ENCODE measurements around the gene C10orf143. TPM values are rescaled to one million over a fixed set of nuclear protein-coding genes. Genes with fewer than 3 reads are reported as not detected.
A peak's percentile ranks its signal among the peaks of the same experiment; 100 is the strongest.

C10orf143 gene
- total RNA-seq: 10 to 100 TPM in 1 of 3 donors, 1 to 10 TPM in 2; 2.3 to 10.4 (median 4.2) TPM
- long read RNA-seq, donor 1, partial matches to known transcripts: 4 of 9 reads
- long read RNA-seq, donor 1, other reads (novel, unspliced or antisense): 3 of 9 reads
- long read RNA-seq, donor 2: 0 reads

- Histone ChIP-seq H3K9me3 (no peaks in the 10 kb centered on the region), H3K4me1 (ENCODE audit: low read depth) (peaks cover 8% of the 10 kb centered on the region), H3K36me3 (ENCODE audit: low read depth) (no peaks in the 10 kb centered on the region), H3K4me3 (peak within 1 kb of the TSS; percentile 72)
- intact Hi-C loops (cut with DNase I, micrococcal nuclease): no loop called here
- peak; percentile 98 to 99 (median 99) for DNase-seq
- peak; percentile 93 for ATAC-seq
- TF ChIP-seq CTCF (IDR thresholded peaks at IDR 0.05): no peak
These were observed at the start of gene C10orf143 for GRCh38 chr10:130110246-130111112. Gene C10orf143, minus strand, starts transcription at chr10:130110830. Its CDS starts 58 bp downstream, at chr10:130110772.

DNA sequence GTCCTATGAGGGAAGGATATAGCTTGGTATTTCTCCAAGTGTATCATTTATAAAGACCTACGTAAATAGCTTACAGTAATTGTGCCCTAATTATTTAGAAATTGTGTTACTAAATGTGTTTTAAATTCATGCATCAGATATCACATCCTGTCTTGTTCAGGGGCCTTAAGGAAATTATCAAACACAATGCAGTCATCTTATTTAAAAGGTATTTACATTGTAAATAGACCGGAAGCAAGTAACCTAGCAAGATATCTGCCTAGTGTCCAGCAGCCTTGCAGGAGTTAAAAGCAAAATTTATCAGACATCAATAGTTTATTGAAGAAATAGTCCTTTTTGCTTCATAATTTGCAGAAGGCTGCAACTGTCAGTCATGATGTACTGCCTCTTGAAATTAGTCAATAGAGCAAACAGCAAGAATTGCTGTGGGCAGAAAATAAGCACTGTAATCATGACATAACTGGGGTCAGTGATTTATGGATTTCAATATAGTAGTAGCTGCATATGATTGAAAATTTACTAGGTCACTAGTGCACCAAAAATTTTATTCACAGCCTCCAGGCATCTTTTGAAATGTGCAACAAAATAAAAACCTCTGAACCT, 48.7 kb upstream of the C10orf143 start:
- intact Hi-C loops (cut with DNase I, micrococcal nuclease): no loop called here
- H3K36me3 ChIP-seq (ENCODE audit: low read depth): no peaks in the 10 kb centered on the region

DNA sequence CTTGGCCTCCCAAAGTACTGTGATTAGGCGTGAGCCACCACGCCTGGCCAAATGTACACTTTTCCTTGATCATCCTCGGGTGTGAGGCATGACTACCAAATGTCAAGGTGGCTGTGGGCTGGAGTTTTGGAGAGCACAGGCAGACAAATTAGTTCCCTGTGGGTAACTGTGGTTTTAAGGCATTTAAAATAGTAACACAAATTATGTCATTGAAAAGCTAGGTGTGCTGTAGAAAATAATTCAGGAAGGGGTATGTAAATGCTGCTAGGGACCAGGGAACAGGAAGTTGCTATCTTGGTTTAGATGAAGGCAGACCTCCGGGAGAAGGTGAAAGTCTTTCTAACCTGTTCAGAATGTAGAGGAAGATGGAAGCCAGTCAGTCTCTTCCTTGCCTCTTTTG, 35.4 kb upstream of the C10orf143 start:
- no peak for ATAC-seq
- intact Hi-C loops (cut with DNase I, micrococcal nuclease): no loop called here
- H3K9me3 ChIP-seq: no peaks in the 10 kb centered on the region
- DNase-seq: no peak
- no peaks in the 10 kb centered on the region for H3K36me3 ChIP-seq (ENCODE audit: low read depth)
- no peak overlapping the region for H3K4me3 ChIP-seq
- H3K4me1 ChIP-seq (ENCODE audit: low read depth): no peaks in the 10 kb centered on the region
- no peak for TF ChIP-seq CTCF (IDR thresholded peaks at IDR 0.05)

More for the DNA sequence above, 48.7 kb upstream of the C10orf143 start:
- no peak for TF ChIP-seq CTCF (IDR thresholded peaks at IDR 0.05)
- no peaks in the 10 kb centered on the region for H3K4me1 ChIP-seq (ENCODE audit: low read depth)
- DNase-seq (no peak), ATAC-seq (no peak)
- no peaks in the 10 kb centered on the region for H3K9me3 ChIP-seq
- H3K4me3 ChIP-seq: no peak overlapping the region

- no peak for TF ChIP-seq CTCF (IDR thresholded peaks at IDR 0.05)
- ATAC-seq (peak; percentile 32), DNase-seq (no peak)
- H3K4me3 ChIP-seq: no peak overlapping the region
- no peaks in the 10 kb centered on the region for H3K9me3 ChIP-seq
- intact Hi-C loops (cut with DNase I, micrococcal nuclease): no loop called here
- no peaks in the 10 kb centered on the region for H3K36me3 ChIP-seq (ENCODE audit: low read depth)
- peaks cover 25% of the 10 kb centered on the region for H3K4me1 ChIP-seq (ENCODE audit: low read depth)
These were observed 31.2 kb upstream of the C10orf143 start for GRCh38 chr10:130141878-130142277.

DNA sequence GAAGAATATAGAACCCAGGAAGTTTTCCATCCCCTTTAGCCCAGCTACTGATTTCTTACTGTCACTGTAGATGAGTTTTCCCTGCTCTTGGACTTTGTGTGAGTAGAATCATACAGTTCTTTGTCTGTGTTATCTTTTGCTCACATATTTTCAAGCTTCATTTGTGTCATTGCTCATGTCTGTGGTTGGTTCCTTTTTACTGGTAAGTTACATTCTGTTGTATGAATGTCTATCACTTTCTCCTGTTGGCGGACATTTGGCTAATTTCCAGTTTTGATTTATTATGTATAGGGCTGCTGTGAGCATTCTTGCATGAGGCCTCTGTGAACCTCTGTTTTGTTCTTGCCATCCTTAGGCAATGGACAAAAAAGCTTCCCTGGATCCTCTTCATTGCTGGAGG, 30.8 kb upstream of the C10orf143 start:
- TF ChIP-seq CTCF (IDR thresholded peaks at IDR 0.05): no peak
- peaks cover 25% of the 10 kb centered on the region for H3K4me1 ChIP-seq (ENCODE audit: low read depth)
- no peak for DNase-seq
- H3K4me3 ChIP-seq: no peak overlapping the region
- no peaks in the 10 kb centered on the region for H3K9me3 ChIP-seq
- intact Hi-C loops (cut with DNase I, micrococcal nuclease): no loop called here
- H3K36me3 ChIP-seq (ENCODE audit: low read depth): no peaks in the 10 kb centered on the region
- ATAC-seq: no peak
